ENCODE measurements around the gene CAPN10. TPM values are rescaled to one million over a fixed set of nuclear protein-coding genes. Genes with fewer than 3 reads are reported as not detected.

CAPN10 gene
- polyA plus RNA-seq, 1 experiment: 5.6 TPM

DNA sequence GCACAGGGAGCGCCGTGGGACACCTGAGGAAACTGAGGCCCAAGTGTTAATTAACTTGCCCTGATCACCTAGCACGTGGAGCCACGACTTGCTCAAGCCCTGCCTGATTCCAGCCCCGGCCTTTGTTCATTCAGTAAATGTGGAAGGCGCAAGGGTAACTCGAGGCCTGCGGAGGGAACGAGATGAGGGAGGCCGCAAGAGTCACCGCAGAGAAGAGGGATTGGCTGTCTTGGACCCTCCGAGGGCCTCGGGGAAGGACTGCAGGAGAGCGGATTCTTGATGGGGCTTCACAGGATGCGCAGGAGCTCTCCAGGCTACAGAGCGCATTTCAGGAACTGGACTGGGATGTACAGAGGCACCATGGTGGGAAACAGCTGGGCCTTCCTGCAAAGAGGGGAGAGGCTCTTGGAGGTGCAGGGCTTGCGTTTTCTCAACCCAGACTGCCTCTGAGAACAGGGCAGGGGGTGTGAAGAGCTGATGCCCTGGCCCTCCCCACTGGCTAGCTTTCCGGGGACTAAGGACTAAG, 28.2 kb upstream of the CAPN10 start:
- TF ChIP-seq, protein P1, sequence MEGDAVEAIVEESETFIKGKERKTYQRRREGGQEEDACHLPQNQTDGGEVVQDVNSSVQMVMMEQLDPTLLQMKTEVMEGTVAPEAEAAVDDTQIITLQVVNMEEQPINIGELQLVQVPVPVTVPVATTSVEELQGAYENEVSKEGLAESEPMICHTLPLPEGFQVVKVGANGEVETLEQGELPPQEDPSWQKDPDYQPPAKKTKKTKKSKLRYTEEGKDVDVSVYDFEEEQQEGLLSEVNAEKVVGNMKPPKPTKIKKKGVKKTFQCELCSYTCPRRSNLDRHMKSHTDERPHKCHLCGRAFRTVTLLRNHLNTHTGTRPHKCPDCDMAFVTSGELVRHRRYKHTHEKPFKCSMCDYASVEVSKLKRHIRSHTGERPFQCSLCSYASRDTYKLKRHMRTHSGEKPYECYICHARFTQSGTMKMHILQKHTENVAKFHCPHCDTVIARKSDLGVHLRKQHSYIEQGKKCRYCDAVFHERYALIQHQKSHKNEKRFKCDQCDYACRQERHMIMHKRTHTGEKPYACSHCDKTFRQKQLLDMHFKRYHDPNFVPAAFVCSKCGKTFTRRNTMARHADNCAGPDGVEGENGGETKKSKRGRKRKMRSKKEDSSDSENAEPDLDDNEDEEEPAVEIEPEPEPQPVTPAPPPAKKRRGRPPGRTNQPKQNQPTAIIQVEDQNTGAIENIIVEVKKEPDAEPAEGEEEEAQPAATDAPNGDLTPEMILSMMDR (IDR thresholded peaks at IDR 0.05; ENCODE audit: low read depth, low read length): no peak
- Histone ChIP-seq H3K9me3 (ENCODE audit: control insufficient read depth, insufficient read depth, low read length) (no peaks in the 10 kb centered on the region; the same call in 1 of the 2 replicates), H3K4me3 (ENCODE audit: low read depth, low read length) (peak overlapping the region; percentile 55), H3K27ac (ENCODE audit: low read depth, low read length) (no peak overlapping the region), H3K27me3 (ENCODE audit: control insufficient read depth, insufficient read depth, low read length) (no peaks in the 10 kb centered on the region)
- ChIA-PET CTCF (interaction anchor here (3.8 kb wide), 1 partner anchor 44 kb away, joined by 17 read pairs; no protein-coding TSS in a partner anchor), POLR2A (no interaction called here)
- DNase-seq (ENCODE audit: low read depth, low spot score): no peak

DNA sequence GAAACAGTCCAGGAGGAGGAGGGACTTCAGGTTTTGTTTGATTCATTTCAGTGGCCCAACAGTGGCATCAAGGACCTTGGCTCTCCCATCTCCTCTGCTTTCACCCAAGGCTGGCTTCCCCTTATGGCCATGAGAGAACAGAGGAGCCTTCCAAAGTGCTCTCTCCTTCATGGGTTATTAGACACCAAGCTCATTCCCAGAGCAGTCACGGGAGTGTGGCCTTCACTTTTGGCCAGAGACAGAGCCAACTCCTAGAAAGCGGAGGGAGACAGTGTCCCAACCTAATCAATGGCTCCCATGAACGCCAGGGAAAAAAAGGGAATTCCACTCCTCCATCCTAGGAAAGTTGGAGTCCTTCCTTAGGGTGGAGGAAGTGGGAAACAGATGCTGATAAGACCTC, 27.2 kb upstream of the CAPN10 start:
- no peak overlapping the region for H3K27ac ChIP-seq (ENCODE audit: low read depth, low read length)
- ChIA-PET POLR2A (no interaction called here), CTCF (interaction anchor here (1.3 to 3.8 kb wide), 2 partner anchors 8 to 45 kb away, joined by 4 to 17 read pairs; no protein-coding TSS in a partner anchor)
- no peak for DNase-seq (ENCODE audit: low read depth, low spot score)
- H3K4me3 ChIP-seq (ENCODE audit: low read depth, low read length): no peak overlapping the region
- no peaks in the 10 kb centered on the region; the same call in 1 of the 2 replicates for H3K9me3 ChIP-seq (ENCODE audit: control insufficient read depth, insufficient read depth, low read length)
- TF ChIP-seq, protein P1 (IDR thresholded peaks at IDR 0.05; ENCODE audit: low read depth, low read length): no peak
- no peaks in the 10 kb centered on the region for H3K27me3 ChIP-seq (ENCODE audit: control insufficient read depth, insufficient read depth, low read length)

DNA sequence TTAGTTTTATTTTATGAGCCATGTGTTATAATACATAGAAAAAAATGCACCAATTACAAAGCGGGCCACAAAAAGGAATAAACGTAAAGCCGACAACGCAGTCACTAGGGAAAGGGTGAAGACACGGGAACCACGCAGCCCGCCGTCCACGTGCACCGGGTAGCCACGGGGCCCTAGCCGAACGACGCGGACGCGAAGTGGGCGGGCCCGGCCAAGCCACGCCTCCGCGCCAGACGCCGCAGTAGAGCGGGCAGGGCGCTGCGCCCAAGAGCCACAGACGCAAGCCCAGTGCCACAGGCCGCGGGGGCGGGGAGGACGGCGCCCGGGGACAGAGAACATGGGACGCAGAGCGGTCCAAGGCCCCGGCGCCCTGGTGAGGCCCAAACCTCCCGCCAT, 26.5 kb upstream of the CAPN10 start, which contains the start of gene DUSP28:
DUSP28 (plus strand) TSS at position 274 of the 396 bp plus-strand sequence. CDS start 328 bp downstream, outside the sequence.
- ChIA-PET CTCF (interaction anchor here (1.3 kb wide), 1 partner anchor 9 kb away, joined by 4 read pairs; no protein-coding TSS in a partner anchor), POLR2A (interaction anchor here (1.4 to 2.1 kb wide), 2 partner anchors 26 to 355 kb away, joined by 3 to 22 read pairs; partner anchors contain the start of gene CAPN10)

DNA sequence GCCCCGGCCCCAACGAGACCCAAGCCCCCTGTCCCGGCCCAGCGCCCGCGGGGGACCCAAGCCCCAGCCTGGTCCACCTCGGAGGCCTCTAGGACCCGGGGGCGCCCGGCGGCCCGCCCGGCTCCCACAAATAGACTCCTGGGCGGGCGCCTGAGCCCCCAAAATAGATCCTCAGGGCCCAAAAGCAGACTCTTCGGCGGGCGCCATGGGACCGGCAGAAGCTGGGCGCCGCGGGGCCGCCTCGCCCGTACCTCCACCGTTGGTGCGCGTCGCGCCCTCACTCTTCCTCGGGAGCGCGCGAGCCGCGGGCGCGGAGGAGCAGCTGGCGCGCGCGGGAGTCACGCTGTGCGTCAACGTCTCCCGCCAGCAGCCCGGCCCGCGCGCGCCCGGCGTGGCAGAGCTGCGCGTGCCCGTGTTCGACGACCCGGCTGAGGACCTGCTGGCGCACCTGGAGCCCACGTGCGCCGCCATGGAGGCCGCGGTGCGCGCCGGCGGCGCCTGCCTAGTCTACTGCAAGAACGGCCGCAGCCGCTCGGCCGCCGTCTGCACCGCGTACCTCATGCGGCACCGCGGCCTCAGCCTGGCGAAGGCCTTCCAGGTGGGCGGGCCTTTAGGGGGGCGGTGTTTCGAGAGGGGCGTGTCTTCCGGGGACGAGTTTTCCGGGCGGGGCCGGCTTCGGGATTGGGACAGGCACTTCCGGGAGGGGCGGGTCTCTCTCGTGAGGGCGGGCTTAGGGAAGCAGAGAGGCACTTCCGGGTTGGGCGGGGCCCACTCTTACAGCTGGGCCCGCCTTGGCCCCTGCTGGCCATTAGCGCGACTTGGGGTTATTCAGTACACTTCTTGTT, 25.8 kb upstream of the CAPN10 start:
- H3K27ac ChIP-seq (ENCODE audit: low read depth, low read length): peak overlapping the region; percentile 88
- CTCF ChIA-PET: interaction anchor here (1.9 kb wide), 1 partner anchor 47 kb away, joined by 8 read pairs; no protein-coding TSS in a partner anchor
- no peaks in the 10 kb centered on the region; the same call in 1 of the 2 replicates for H3K9me3 ChIP-seq (ENCODE audit: control insufficient read depth, insufficient read depth, low read length)
- TF ChIP-seq, protein P1 (IDR thresholded peaks at IDR 0.05; ENCODE audit: low read depth, low read length): peak; percentile 40
- peak; percentile 93 for DNase-seq (ENCODE audit: low read depth, low spot score)
- peak overlapping the region; percentile 70 for H3K4me3 ChIP-seq (ENCODE audit: low read depth, low read length)
- POLR2A ChIA-PET: interaction anchor here (0.7 to 2.1 kb wide), 7 partner anchors 8 to 355 kb away, joined by 3 to 22 read pairs (median 3); partner anchors contain the start of genes CAPN10 and RNPEPL1
- no peaks in the 10 kb centered on the region for H3K27me3 ChIP-seq (ENCODE audit: control insufficient read depth, insufficient read depth, low read length)

More for the DNA sequence above, 26.5 kb upstream of the CAPN10 start, which contains the start of gene DUSP28:
- TF ChIP-seq, protein P1 (IDR thresholded peaks at IDR 0.05; ENCODE audit: low read depth, low read length): no peak
- DNase-seq (ENCODE audit: low read depth, low spot score): no peak
- H3K27ac ChIP-seq (ENCODE audit: low read depth, low read length): peak within 1 kb of the TSS; percentile 88
- H3K27me3 ChIP-seq (ENCODE audit: control insufficient read depth, insufficient read depth, low read length): no peaks in the 10 kb centered on the region
- peak within 1 kb of the TSS; percentile 70 for H3K4me3 ChIP-seq (ENCODE audit: low read depth, low read length)
- no peaks in the 10 kb centered on the region; the same call in 1 of the 2 replicates for H3K9me3 ChIP-seq (ENCODE audit: control insufficient read depth, insufficient read depth, low read length)

Measured in AG04450 (cell line).